Trophoblast cell (in vitro differentiated cells and primary cell): ENCODE results near the gene HEXD.
"Not testable (repeated sequence)": the region's sequence is repeated elsewhere in the genome, so short reads cannot be mapped to it uniquely, and the experiment has no call there.

Source experiments
- DNase-seq, 2 donors: peaks; one replicate each; pipeline ENCODE4 v3.0.0-alpha.2; 2016
- H2AFZ ChIP-seq: 2 replicates; pipeline ENCODE4 v1.6.1; 2013; ENCODE audit warnings: low read length, moderate library complexity, mild to moderate bottlenecking; ENCODE audit not compliant: insufficient read depth, poor library complexity
- H2AK5ac ChIP-seq: 2 replicates; pipeline ENCODE4 v1.6.1; 2013; ENCODE audit warnings: mild to moderate bottlenecking, low read length
- H2BK120ac ChIP-seq: 2 replicates; pipeline ENCODE4 v1.6.1; 2013; ENCODE audit warnings: low read length, mild to moderate bottlenecking, moderate library complexity; ENCODE audit not compliant: insufficient read depth, poor library complexity
- H2BK12ac ChIP-seq: 2 replicates; pipeline ENCODE4 v1.6.1; 2013; ENCODE audit warnings: mild to moderate bottlenecking, low read length, moderate library complexity
- H2BK5ac ChIP-seq: 2 replicates; pipeline ENCODE4 v1.6.1; 2013; ENCODE audit warnings: low read length, low read depth, moderate library complexity, mild to moderate bottlenecking; ENCODE audit not compliant: poor library complexity
- H3K14ac ChIP-seq: 2 replicates; pipeline ENCODE4 v1.6.1; 2013; ENCODE audit warnings: mild to moderate bottlenecking, low read length
- H3K18ac ChIP-seq: 2 replicates; pipeline ENCODE4 v1.6.1; 2013; ENCODE audit warnings: mild to moderate bottlenecking, low read length
- H3K23ac ChIP-seq: 2 replicates; pipeline ENCODE4 v1.6.1; 2013; ENCODE audit warnings: low read length
- H3K27ac ChIP-seq: 2 replicates; pipeline ENCODE4 v1.5.1; 2013; ENCODE audit warnings: low read depth, mild to moderate bottlenecking, inconsistent platforms, low read length, moderate library complexity
- H3K27me3 ChIP-seq: 2 replicates; pipeline ENCODE4 v1.6.1; 2013; ENCODE audit warnings: inconsistent platforms, mild to moderate bottlenecking, low read length, moderate library complexity; ENCODE audit not compliant: insufficient read depth
- H3K36me3 ChIP-seq, 2 experiments: 1 replicate in 1 of 2; 2 replicates in 1 of 2; pipeline ENCODE4 v1.6.1; 2013; ENCODE audit warnings: low read length in 2 of 2, mild to moderate bottlenecking in 2 of 2, moderate library complexity in 1 of 2; ENCODE audit not compliant: insufficient read depth in 2 of 2, control insufficient read depth in 1 of 2
- H3K4ac ChIP-seq: 2 replicates; pipeline ENCODE4 v1.6.1; 2013; ENCODE audit warnings: low read depth, mild to moderate bottlenecking, low read length, moderate library complexity
- H3K4me1 ChIP-seq, 2 experiments: 1 replicate in 1 of 2; 2 replicates in 1 of 2; pipeline ENCODE4 v1.6.1; 2013; ENCODE audit warnings: low read length in 2 of 2, mild to moderate bottlenecking in 2 of 2, moderate library complexity in 1 of 2; ENCODE audit not compliant: insufficient read depth in 2 of 2, control insufficient read depth in 1 of 2
- H3K4me2 ChIP-seq: 2 replicates; pipeline ENCODE4 v1.6.1; 2013; ENCODE audit warnings: inconsistent platforms, mild to moderate bottlenecking, low read length, moderate library complexity
- H3K4me3 ChIP-seq: 2 replicates; pipeline ENCODE4 v1.5.1; 2013; ENCODE audit warnings: mild to moderate bottlenecking, low read depth, low read length, inconsistent platforms
- H3K79me1 ChIP-seq: one replicate; pipeline ENCODE4 v1.6.1; 2013; ENCODE audit warnings: low read length
- H3K79me2 ChIP-seq: 2 replicates; pipeline ENCODE4 v1.6.1; 2013; ENCODE audit warnings: low read length, mild to moderate bottlenecking; ENCODE audit not compliant: control insufficient read depth, insufficient read depth, poor library complexity
- H3K9ac ChIP-seq: 2 replicates; pipeline ENCODE4 v1.6.1; 2013; ENCODE audit warnings: mild to moderate bottlenecking, low read length
- H3K9me3 ChIP-seq: 2 replicates; pipeline ENCODE4 v1.6.1; 2013; ENCODE audit warnings: low read depth, mild to moderate bottlenecking, control low read depth, inconsistent platforms, low read length; ENCODE audit not compliant: insufficient read depth
- H4K12ac ChIP-seq: 2 replicates; pipeline ENCODE4 v1.6.1; 2013; ENCODE audit warnings: low read depth, mild to moderate bottlenecking, low read length, moderate library complexity
- H4K8ac ChIP-seq: 2 replicates; pipeline ENCODE4 v1.6.1; 2013; ENCODE audit warnings: low read depth, mild to moderate bottlenecking, low read length, moderate library complexity
- H4K91ac ChIP-seq: one replicate; pipeline ENCODE4 v1.6.1; 2013; ENCODE audit warnings: low read depth, mild to moderate bottlenecking, low read length, moderate library complexity
- WGBS: extraction: QIAGEN DNeasy Blood & Tissue Kit; methylation state at CpG from one replicate; pipeline ENCODE4 v1.1.7; 2013; ENCODE audit warnings: missing lambda C conversion rate; ENCODE audit not compliant: insufficient read length, insufficient coverage; ENCODE audit errors: extremely low coverage; 5-methylcytosine and 5-hydroxymethylcytosine counted together

HEXD gene

DNA sequence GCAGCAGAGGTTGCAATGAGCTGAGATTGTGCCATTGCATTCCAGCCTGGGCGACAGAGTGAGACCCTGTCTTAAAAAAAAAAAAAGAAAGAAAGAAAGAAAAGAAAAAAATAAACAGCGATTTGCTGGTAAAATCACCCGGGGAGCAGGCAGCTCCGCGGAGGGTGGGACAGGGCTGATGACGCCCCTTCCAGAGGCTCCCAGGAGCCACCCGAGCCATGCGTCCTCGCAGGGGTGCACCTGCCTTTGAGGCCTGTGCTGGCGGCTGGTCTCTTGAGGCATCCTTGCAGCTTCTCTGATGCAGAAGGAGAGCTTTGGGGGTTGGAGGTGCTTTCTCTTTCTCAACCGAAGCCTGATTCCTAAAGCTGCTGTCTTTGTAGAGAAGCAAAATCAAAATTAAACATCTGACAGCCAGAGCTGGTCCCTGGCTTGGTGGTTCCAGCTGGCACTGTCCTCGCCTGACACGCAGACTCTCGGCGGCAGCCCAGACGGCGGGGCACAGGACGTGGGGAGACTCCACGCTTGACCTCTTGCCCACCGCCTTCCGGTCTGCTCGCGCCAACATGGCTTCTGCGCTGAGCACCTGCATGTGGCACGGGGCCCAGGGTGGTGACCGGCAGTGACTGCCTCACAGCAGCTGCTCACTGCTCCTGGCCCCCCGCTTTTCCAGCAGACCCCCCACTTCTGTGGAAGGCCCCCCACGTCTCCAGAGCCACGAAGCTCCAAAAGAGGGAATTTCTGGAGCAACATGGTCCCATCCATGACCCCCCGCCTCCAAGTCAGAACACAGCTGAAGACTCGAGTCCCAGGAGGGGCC, 40.0 kb upstream of the HEXD start:
- H3K27me3 ChIP-seq = no peaks in the 10 kb centered on the region
- H3K9ac ChIP-seq = no peak overlapping the region
- no peak overlapping the region for H3K4ac ChIP-seq
- no peak overlapping the region for H2AFZ ChIP-seq
- no CpG with 5 or more reads among the region's 31 CpGs for WGBS
- H3K14ac ChIP-seq = no peak overlapping the region
- no peak overlapping the region for H2BK120ac ChIP-seq
- H2BK12ac ChIP-seq = no peak overlapping the region
- no peak for DNase-seq
- H3K23ac ChIP-seq = no peak overlapping the region
- no peaks in the 10 kb centered on the region for H3K36me3 ChIP-seq
- no peaks in the 10 kb centered on the region for H3K79me2 ChIP-seq
- no peak overlapping the region for H4K12ac ChIP-seq
- no peak overlapping the region for H3K4me3 ChIP-seq
- no peak overlapping the region for H2AK5ac ChIP-seq
- no peak overlapping the region for H3K4me2 ChIP-seq
- peaks cover 18% of the 10 kb centered on the region for H3K9me3 ChIP-seq
- H3K79me1 ChIP-seq = no peaks in the 10 kb centered on the region
- no peak overlapping the region for H4K91ac ChIP-seq
- H2BK5ac ChIP-seq = no peak overlapping the region
- no peak overlapping the region for H4K8ac ChIP-seq
- H3K27ac ChIP-seq = no peak overlapping the region
- no peaks in the 10 kb centered on the region for H3K4me1 ChIP-seq
- H3K18ac ChIP-seq = no peak overlapping the region

DNA sequence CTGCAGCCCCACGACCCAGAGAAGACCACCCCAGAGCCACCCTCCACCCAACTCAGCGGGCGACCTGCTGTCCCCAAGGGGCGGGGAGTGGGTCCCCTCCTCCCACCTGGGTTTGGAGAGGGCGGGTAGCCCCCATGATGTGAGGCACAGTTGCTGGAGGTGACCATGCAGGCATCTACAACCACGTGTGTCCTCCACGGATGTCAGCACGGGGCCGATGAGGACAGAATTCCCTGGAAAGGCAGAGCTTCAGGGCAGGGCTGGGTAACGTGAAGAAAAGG, 39.5 kb upstream of the HEXD start:
- H3K9ac ChIP-seq = no peak overlapping the region
- peaks cover 18% of the 10 kb centered on the region for H3K9me3 ChIP-seq
- H2BK12ac ChIP-seq = no peak overlapping the region
- H2AFZ ChIP-seq = no peak overlapping the region
- H3K36me3 ChIP-seq = no peaks in the 10 kb centered on the region
- H3K23ac ChIP-seq = no peak overlapping the region
- H3K79me1 ChIP-seq = no peaks in the 10 kb centered on the region
- no peak for DNase-seq
- no peak overlapping the region for H2AK5ac ChIP-seq
- H3K4me2 ChIP-seq = no peak overlapping the region
- no peak overlapping the region for H3K4ac ChIP-seq
- no peak overlapping the region for H3K4me3 ChIP-seq
- no peaks in the 10 kb centered on the region for H3K4me1 ChIP-seq
- no peak overlapping the region for H4K12ac ChIP-seq
- H3K14ac ChIP-seq = no peak overlapping the region
- H3K27me3 ChIP-seq = no peaks in the 10 kb centered on the region
- H4K8ac ChIP-seq = no peak overlapping the region
- H3K79me2 ChIP-seq = no peaks in the 10 kb centered on the region
- H3K18ac ChIP-seq = no peak overlapping the region
- H4K91ac ChIP-seq = no peak overlapping the region
- whole genome bisulfite sequencing = no CpG with 5 or more reads among the region's 10 CpGs
- no peak overlapping the region for H2BK5ac ChIP-seq
- H2BK120ac ChIP-seq = no peak overlapping the region
- no peak overlapping the region for H3K27ac ChIP-seq

DNA sequence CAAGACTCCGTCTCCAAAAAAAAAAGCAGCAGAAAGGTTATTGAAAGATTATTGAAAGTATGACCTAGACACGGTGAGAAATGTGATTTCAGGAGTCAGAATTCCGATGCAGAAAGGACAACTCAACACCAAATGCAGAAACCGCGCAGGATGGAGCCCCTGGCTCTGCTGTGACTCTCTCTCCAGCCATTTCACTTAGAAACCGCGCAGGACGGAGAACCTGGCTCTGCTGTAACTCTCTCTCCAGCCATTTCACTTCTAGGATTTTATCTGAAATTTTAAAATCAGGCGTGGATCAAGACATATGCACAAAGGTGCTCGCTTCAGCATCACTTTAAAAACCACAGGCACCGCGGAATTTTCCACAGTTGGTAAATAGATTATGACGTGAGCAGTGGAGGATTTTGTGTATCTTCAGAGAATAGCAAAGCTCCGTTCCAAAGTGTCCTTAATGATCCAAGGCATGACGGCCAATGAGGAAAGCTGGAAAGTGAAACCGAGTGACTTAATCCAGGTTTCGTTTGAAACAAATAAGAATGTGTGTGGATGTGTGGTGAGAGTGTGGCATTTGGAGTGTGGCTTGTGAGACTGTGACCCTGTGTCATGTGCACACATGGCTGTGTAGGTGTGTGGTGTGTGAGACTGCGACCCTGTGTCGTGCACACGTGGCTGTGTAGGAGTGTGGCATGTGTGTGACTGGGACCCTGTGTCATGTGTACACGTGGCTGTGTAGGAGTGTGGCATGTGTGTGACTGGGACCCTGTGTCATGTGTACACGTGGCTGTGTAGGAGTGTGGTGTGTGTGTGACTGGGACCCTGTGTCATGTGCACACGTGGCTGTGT, 37.1 kb upstream of the HEXD start:
- H2BK5ac ChIP-seq = no peak overlapping the region

DNA sequence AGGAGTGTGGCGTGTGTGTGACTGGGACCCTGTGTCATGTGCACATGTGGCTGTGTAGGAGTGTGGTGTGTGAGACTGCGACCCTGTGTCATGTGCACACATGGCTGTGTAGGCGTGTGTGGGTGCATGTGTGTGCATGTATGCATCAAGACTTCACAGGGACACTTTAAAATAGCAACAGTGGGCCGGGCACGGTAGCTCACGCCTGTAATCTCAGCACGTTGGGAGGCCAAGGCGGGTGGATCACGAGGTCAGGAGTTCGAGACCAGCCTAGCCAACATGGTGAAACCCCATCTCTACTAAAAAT, 36.5 kb upstream of the HEXD start:
- H3K27me3 ChIP-seq, H3K14ac ChIP-seq, H2BK120ac ChIP-seq, H4K8ac ChIP-seq, H3K27ac ChIP-seq, DNase-seq, H3K4me1 ChIP-seq, H2BK12ac ChIP-seq, H3K4me3 ChIP-seq, H4K12ac ChIP-seq, H3K4ac ChIP-seq, H3K23ac ChIP-seq, H3K18ac ChIP-seq, H3K9me3 ChIP-seq, H3K79me1 ChIP-seq, H3K36me3 ChIP-seq, H3K4me2 ChIP-seq, H3K79me2 ChIP-seq, H4K91ac ChIP-seq, H2AFZ ChIP-seq, H2BK5ac ChIP-seq, H2AK5ac ChIP-seq, H3K9ac ChIP-seq: not testable (repeated sequence)
- no CpG with 5 or more reads among the region's 10 CpGs for WGBS

More for the DNA sequence above, 37.1 kb upstream of the HEXD start:
- Histone ChIP-seq H3K79me2 (no peaks in the 10 kb centered on the region), H2BK12ac (no peak overlapping the region), H3K14ac (no peak overlapping the region), H3K79me1 (no peaks in the 10 kb centered on the region), H2BK120ac (no peak overlapping the region), H2AK5ac (no peak overlapping the region), H2AFZ (no peak overlapping the region), H4K12ac (no peak overlapping the region), H3K9ac (no peak overlapping the region), H3K27ac (no peak overlapping the region), H4K91ac (no peak overlapping the region), H3K4ac (no peak overlapping the region), H3K9me3 (peaks cover 11% of the 10 kb centered on the region), H3K4me2 (no peak overlapping the region), H3K27me3 (no peaks in the 10 kb centered on the region), H3K36me3 (no peaks in the 10 kb centered on the region), H3K18ac (no peak overlapping the region), H4K8ac (no peak overlapping the region), H3K4me1 (no peaks in the 10 kb centered on the region), H3K4me3 (no peak overlapping the region), H3K23ac (no peak overlapping the region)
- no peak for DNase-seq
- no CpG with 5 or more reads among the region's 23 CpGs for WGBS
